ENCODE measurements around the gene CTAG1A.
"Not testable (repeated sequence)": the region's sequence is repeated elsewhere in the genome, so short reads cannot be mapped to it uniquely, and the experiment has no call there.

Gene CTAG1A

GRCh38 chrX:154628960-154629359 lies 44.0 kb downstream of the CTAG1A start:
- H3K9ac ChIP-seq (ENCODE audit: low read length); H3K4me3 ChIP-seq (ENCODE audit: low read length); H3K27me3 ChIP-seq (replicated peaks; ENCODE audit: insufficient read depth, low read length); H3F3A ChIP-seq (ENCODE audit: insufficient read depth, low read length); H3K36me3 ChIP-seq (replicated peaks; ENCODE audit: insufficient read depth, low read length); H3K4me2 ChIP-seq (ENCODE audit: low read depth, low read length); H3K9me3 ChIP-seq (replicated peaks; ENCODE audit: insufficient read depth, low read length); H3K9me2 ChIP-seq (replicated peaks; ENCODE audit: insufficient read depth, low read length); H3K27ac ChIP-seq (ENCODE audit: low read length); H4K20me1 ChIP-seq (ENCODE audit: insufficient read depth, low read length); H2AFZ ChIP-seq (ENCODE audit: low read length); H3K4me1 ChIP-seq (ENCODE audit: low read length); H3K79me2 ChIP-seq (ENCODE audit: low read length); DNase-seq: not testable (repeated sequence)

- not testable (repeated sequence) for H3K79me2 ChIP-seq (ENCODE audit: low read length); H2AFZ ChIP-seq (ENCODE audit: low read length); H3K27me3 ChIP-seq (replicated peaks; ENCODE audit: insufficient read depth, low read length); DNase-seq; H3K4me3 ChIP-seq (ENCODE audit: low read length); H3K36me3 ChIP-seq (replicated peaks; ENCODE audit: insufficient read depth, low read length); H3K4me1 ChIP-seq (ENCODE audit: low read length); H3K4me2 ChIP-seq (ENCODE audit: low read depth, low read length); H3F3A ChIP-seq (ENCODE audit: insufficient read depth, low read length); H3K9me2 ChIP-seq (replicated peaks; ENCODE audit: insufficient read depth, low read length); H3K9me3 ChIP-seq (replicated peaks; ENCODE audit: insufficient read depth, low read length); H3K27ac ChIP-seq (ENCODE audit: low read length); H3K9ac ChIP-seq (ENCODE audit: low read length); H4K20me1 ChIP-seq (ENCODE audit: insufficient read depth, low read length)
Measured at GRCh38 chrX:154630949-154631348, 46.0 kb downstream of the CTAG1A start.

- H3K79me2 ChIP-seq (ENCODE audit: low read length); H3F3A ChIP-seq (ENCODE audit: insufficient read depth, low read length); H3K9ac ChIP-seq (ENCODE audit: low read length); H3K27ac ChIP-seq (ENCODE audit: low read length); H3K36me3 ChIP-seq (replicated peaks; ENCODE audit: insufficient read depth, low read length); DNase-seq; H3K27me3 ChIP-seq (replicated peaks; ENCODE audit: insufficient read depth, low read length); H2AFZ ChIP-seq (ENCODE audit: low read length); H4K20me1 ChIP-seq (ENCODE audit: insufficient read depth, low read length); H3K4me2 ChIP-seq (ENCODE audit: low read depth, low read length); H3K9me3 ChIP-seq (replicated peaks; ENCODE audit: insufficient read depth, low read length); H3K4me3 ChIP-seq (ENCODE audit: low read length); H3K9me2 ChIP-seq (replicated peaks; ENCODE audit: insufficient read depth, low read length); H3K4me1 ChIP-seq (ENCODE audit: low read length): not testable (repeated sequence)
Measured at GRCh38 chrX:154633661-154634060, 48.7 kb downstream of the CTAG1A start.

Data from MM.1S (cell line).